OCI-LY1 (cell line): ENCODE results near the gene RGS10.

ENCODE experiments used
- H2AFZ ChIP-seq: fragments of 200-600 bp; sonication (generic), shearing (Covaris generic); 2 replicates; pipeline ENCODE4 v1.6.0; 2014; ENCODE audit warnings: antibody characterized with exemption, mild to moderate bottlenecking, low read length
- H3F3A ChIP-seq: fragments of 200-600 bp; sonication (generic), shearing (Covaris generic); 2 replicates; pipeline ENCODE4 v1.6.0; 2014; ENCODE audit warnings: mild to moderate bottlenecking, antibody characterized with exemption, low read length, moderate library complexity; ENCODE audit not compliant: insufficient read depth
- H3K27ac ChIP-seq: fragments of 200-600 bp; sonication (generic); 2 replicates; pipeline ENCODE4 v1.5.1; 2014; ENCODE audit warnings: low read length, mixed run types, mild to moderate bottlenecking, low read depth; ENCODE audit not compliant: poor library complexity, severe bottlenecking
- H3K27me3 ChIP-seq: fragments of 200-600 bp; sonication (generic); 2 replicates; pipeline ENCODE4 v1.6.0; 2014; ENCODE audit warnings: antibody characterized with exemption, mild to moderate bottlenecking, low read length, moderate library complexity; ENCODE audit not compliant: insufficient read depth
- H3K36me3 ChIP-seq: fragments of 200-600 bp; sonication (generic); 2 replicates; pipeline ENCODE4 v1.6.1; 2014; ENCODE audit warnings: mild to moderate bottlenecking, antibody characterized with exemption, low read length, moderate library complexity, mixed read lengths; ENCODE audit not compliant: insufficient read depth
- H3K4me1 ChIP-seq: fragments of 200-600 bp; sonication (generic); 2 replicates; pipeline ENCODE4 v1.5.1; 2014; ENCODE audit warnings: mild to moderate bottlenecking, low read length, moderate library complexity; ENCODE audit not compliant: insufficient read depth, severe bottlenecking
- H3K4me2 ChIP-seq: fragments of 200-600 bp; sonication (generic), shearing (Covaris generic); 2 replicates; pipeline ENCODE4 v1.6.1; 2014; ENCODE audit warnings: low read length
- H3K4me3 ChIP-seq: fragments of 200-600 bp; sonication (generic); 2 replicates; pipeline ENCODE4 v1.5.1; 2014; ENCODE audit warnings: low read length, low read depth, mild to moderate bottlenecking, mixed read lengths; ENCODE audit not compliant: poor library complexity, severe bottlenecking
- H3K79me2 ChIP-seq: fragments of 200-600 bp; shearing (Covaris generic); 2 replicates; pipeline ENCODE4 v1.6.1; 2016; ENCODE audit warnings: mixed run types, low read length, mixed read lengths; ENCODE audit not compliant: insufficient read depth
- H3K9ac ChIP-seq: fragments of 200-600 bp; sonication (generic), shearing (Covaris generic); 2 replicates; pipeline ENCODE4 v1.6.1; 2014; ENCODE audit warnings: mild to moderate bottlenecking, low read length, mixed read lengths
- H3K9me2 ChIP-seq: fragments of 200-600 bp; sonication (generic), shearing (Covaris generic); 2 replicates; pipeline ENCODE4 v1.6.1; 2014; ENCODE audit warnings: low read depth, mild to moderate bottlenecking, low read length, mixed read lengths
- H3K9me3 ChIP-seq: fragments of 200-600 bp; shearing (Covaris generic); 2 replicates; pipeline ENCODE4 v1.6.1; 2014; ENCODE audit warnings: low read length, mixed read lengths
- H4K20me1 ChIP-seq: fragments of 200-600 bp; sonication (generic), shearing (Covaris generic); 2 replicates; pipeline ENCODE4 v1.6.0; 2016; ENCODE audit warnings: mild to moderate bottlenecking, low read length; ENCODE audit not compliant: insufficient read depth
- CTCF ChIP-seq: fragments of 200-600 bp; sonication (generic), shearing (Covaris generic); IDR thresholded peaks from 2 replicates; pipeline ENCODE4 v1.5.1; 2017; ENCODE audit warnings: mild to moderate bottlenecking, antibody characterized with exemption, low read length, moderate library complexity, mixed read lengths
- EZH2 ChIP-seq: fragments of 200-600 bp; sonication (generic), shearing (Covaris generic); IDR thresholded peaks from 2 replicates; pipeline ENCODE4 v1.8.0; 2017; ENCODE audit warnings: borderline replicate concordance, mixed run types, mild to moderate bottlenecking, antibody characterized with exemption, low read length, moderate library complexity, mixed read lengths

RGS10 gene

GRCh38 chr10:119461380-119461779 is 81.1 kb downstream of the RGS10 start:
- Histone ChIP-seq H2AFZ (no peak overlapping the region), H3K36me3 (peaks cover 3% of the 10 kb centered on the region; the same call in 1 of the 2 replicates), H3K27ac (no peak overlapping the region), H3K9me3 (no peaks in the 10 kb centered on the region), H3K9ac (no peak overlapping the region), H4K20me1 (no peaks in the 10 kb centered on the region), H3K4me2 (no peak overlapping the region), H3F3A (no peaks in the 10 kb centered on the region), H3K27me3 (peaks cover 18% of the 10 kb centered on the region), H3K79me2 (no peaks in the 10 kb centered on the region), H3K4me3 (no peak overlapping the region), H3K4me1 (no peaks in the 10 kb centered on the region), H3K9me2 (no peaks in the 10 kb centered on the region)
- TF ChIP-seq CTCF: no peak
- TF ChIP-seq EZH2: no peak

GRCh38 chr10:119460369-119461195 is 81.9 kb downstream of the RGS10 start:
- no peaks in the 10 kb centered on the region for H3F3A ChIP-seq
- peaks cover 18% of the 10 kb centered on the region for H3K27me3 ChIP-seq
- H4K20me1 ChIP-seq: no peaks in the 10 kb centered on the region
- peaks cover 2% of the 10 kb centered on the region for H3K4me1 ChIP-seq
- TF ChIP-seq CTCF: no peak
- no peak for TF ChIP-seq EZH2
- H3K4me2 ChIP-seq: no peak overlapping the region
- no peak overlapping the region for H3K9ac ChIP-seq
- no peaks in the 10 kb centered on the region for H3K9me2 ChIP-seq
- no peak overlapping the region for H2AFZ ChIP-seq
- peaks cover 3% of the 10 kb centered on the region; the same call in 1 of the 2 replicates for H3K36me3 ChIP-seq
- H3K4me3 ChIP-seq: no peak overlapping the region
- no peak overlapping the region for H3K27ac ChIP-seq
- H3K9me3 ChIP-seq: no peaks in the 10 kb centered on the region
- no peaks in the 10 kb centered on the region for H3K79me2 ChIP-seq

- Histone ChIP-seq H3K9me2 (no peaks in the 10 kb centered on the region), H3K27ac (no peak overlapping the region), H3K4me1 (peaks cover 4% of the 10 kb centered on the region), H3K4me3 (no peak overlapping the region), H3K79me2 (no peaks in the 10 kb centered on the region), H3F3A (no peaks in the 10 kb centered on the region), H3K4me2 (no peak overlapping the region), H4K20me1 (no peaks in the 10 kb centered on the region), H3K9ac (no peak overlapping the region), H3K9me3 (no peaks in the 10 kb centered on the region), H3K27me3 (peaks cover 18% of the 10 kb centered on the region), H2AFZ (no peak overlapping the region), H3K36me3 (peaks cover 3% of the 10 kb centered on the region; the same call in 1 of the 2 replicates)
- TF ChIP-seq EZH2 (no peak), CTCF (no peak)
Observed at GRCh38 chr10:119459681-119460340, 82.7 kb downstream of the RGS10 start.
